GM21390 (cell line): ENCODE data around the gene SEMA3C.

Source experiments
- ATAC-seq: cut with Tn5 transposase; IDR thresholded peaks from one replicate; pipeline ENCODE4 v1.9.1; 2021; ENCODE audit not compliant: unreplicated experiment

SEMA3C gene

GRCh38 chr7:80858141-80858903, 60.5 kb downstream of the SEMA3C start:
- peak; percentile 63 for ATAC-seq

- no peak for ATAC-seq
Measured at GRCh38 chr7:80856769-80857168, 62.1 kb downstream of the SEMA3C start.

GRCh38 chr7:80851896-80852476, 66.9 kb downstream of the SEMA3C start:
- no peak for ATAC-seq

DNA sequence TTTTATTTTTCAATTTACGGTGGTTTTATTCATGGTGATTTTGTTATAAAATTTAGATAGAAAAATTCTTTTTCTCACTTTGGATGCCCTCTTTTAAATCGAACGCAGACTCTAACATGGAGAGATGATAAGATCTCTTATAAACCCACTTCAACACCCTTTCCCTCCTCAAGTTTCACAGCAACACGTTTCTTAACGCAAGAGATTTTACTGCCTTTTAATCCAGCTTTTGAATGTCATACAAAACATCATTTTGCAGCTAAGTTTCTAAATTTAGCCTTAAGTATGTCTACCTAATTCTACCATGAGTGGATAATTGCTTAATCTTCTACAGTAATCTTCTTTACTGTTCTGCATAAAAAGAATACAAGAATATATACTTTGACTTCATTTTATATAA, 70.0 kb downstream of the SEMA3C start:
- no peak for ATAC-seq

DNA sequence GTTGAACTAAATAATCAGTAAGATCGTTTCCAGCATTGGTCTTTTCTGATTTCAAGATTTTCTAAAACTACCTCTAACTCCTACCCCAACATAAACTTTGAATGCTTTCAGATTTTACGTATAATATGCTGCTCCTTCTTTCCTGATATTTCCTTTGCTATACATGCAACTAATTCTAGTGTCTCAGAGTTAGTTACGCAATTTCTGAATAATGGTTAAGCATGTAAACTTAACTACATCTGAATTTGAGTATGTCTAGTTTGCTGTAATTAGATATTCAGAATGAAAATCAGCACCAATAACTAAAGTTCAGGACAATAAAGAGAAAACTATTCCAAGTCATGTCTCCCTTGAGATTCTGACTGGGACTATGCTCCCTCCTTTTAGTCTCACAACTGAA, 71.0 kb downstream of the SEMA3C start:
- no peak for ATAC-seq

- no peak for ATAC-seq
Measured at GRCh38 chr7:80847027-80847426, 71.8 kb downstream of the SEMA3C start.

GRCh38 chr7:80844916-80845315, 73.9 kb downstream of the SEMA3C start:
- ATAC-seq = no peak

DNA sequence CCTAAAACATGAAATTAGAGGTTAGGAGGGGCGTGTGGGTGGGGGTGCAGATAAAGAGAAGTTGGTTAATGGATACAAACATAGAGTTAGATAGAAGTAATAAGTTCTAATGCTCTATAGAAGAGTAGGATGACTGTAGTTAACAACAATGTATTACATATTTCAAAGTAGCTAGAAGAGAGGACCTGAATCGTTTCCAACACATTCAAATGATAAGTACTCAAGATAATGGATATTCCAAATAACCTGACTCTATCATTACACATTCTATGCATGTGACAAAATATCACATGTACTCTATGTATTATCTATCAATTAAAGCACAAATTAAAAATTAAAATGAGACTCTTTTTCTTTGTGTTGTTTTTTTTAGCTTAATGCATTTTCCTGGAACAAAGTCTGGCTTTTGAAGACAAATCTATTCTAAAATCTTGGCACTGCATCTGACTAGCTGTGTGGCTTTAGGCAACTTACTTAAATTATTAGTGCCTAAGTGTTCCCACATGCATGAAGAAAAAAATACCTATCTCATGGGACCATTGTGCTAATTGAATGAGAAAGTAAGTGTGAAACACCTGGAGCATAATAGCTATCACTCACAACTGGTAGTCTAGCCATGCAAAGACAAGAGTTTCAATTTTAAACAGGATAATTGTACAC, 75.7 kb downstream of the SEMA3C start:
- no peak for ATAC-seq

DNA sequence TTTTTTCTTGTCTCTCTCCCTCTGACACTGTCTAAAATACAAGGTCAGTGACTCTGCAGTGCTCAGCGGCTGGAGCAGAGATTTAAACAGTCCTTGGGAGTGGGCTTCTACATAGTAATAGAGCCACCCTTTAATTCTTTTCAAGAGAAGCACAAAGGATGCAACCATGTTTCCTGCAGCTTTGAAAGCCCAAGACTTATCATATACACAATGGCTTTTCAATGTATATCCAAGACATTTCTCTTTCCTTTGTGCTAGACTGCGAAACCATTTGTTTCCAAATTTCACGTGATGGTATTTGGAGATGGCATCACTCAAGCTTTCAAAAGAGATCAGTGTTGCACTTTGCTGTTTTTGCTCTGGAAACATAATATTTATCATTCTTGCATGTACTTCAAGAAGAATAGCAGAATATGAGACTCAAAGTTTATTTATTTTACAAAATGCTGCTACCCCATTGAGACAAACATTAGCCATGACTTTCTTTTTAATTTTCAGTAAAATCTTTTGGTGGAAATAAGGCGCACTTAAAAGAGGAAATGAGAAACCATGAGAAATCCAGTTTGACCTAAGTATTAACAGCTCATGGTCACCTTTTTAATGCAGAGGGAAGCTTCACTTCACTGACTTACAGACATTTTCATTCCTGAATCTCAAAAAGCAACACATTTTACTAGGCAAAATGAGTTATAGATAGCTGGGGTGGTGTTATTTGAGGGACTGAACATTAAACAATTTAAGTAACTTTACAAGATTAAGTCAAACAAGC, 76.6 kb downstream of the SEMA3C start:
- no peak for ATAC-seq

GRCh38 chr7:80841423-80841955, 77.4 kb downstream of the SEMA3C start:
- no peak for ATAC-seq

DNA sequence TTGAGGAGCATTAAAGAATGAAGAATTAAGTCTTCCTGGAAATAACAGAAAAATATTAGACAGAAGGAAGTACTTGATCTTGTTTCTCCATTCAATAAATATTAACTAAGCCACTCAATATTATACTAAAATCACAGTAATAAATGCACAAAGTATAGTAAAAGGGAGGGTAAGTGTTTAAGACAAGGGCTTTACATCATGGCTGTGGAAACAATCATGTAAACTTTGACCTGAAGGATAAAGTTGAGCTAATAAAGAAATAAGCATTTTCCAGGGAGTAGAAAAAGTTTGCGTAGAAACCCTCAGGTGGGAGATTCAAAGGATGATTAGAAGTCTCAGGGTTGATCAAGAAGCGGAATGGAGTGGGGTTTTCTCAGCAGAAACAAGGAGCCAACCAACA, 78.2 kb downstream of the SEMA3C start:
- no peak for ATAC-seq

GRCh38 chr7:80839855-80840254, 79.0 kb downstream of the SEMA3C start:
- no peak for ATAC-seq

DNA sequence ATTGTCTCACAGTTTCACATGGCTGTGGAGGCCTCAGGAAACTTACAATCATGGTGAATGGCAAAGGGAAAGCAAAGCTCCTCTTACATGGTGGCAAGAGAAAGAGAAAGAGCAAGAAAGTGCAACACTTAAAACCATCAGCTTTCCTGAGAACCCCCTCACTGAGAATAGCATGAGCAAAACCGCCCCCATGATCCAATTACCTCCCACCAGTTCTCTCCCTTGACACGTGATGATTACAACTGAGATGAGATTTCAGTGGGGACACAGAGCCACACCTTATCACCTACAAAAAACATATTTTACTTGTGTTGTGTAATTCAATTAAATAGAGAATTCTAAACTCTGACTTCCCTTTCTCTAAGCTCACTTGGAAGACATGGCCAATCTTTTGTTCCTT, 80.2 kb downstream of the SEMA3C start:
- no peak for ATAC-seq

- no peak for ATAC-seq
Measured at GRCh38 chr7:80837345-80837744, 81.5 kb downstream of the SEMA3C start.

GRCh38 chr7:80835251-80835650, 83.6 kb downstream of the SEMA3C start:
- no peak for ATAC-seq

- ATAC-seq = no peak
Measured at GRCh38 chr7:80833289-80834268, 85.3 kb downstream of the SEMA3C start.

DNA sequence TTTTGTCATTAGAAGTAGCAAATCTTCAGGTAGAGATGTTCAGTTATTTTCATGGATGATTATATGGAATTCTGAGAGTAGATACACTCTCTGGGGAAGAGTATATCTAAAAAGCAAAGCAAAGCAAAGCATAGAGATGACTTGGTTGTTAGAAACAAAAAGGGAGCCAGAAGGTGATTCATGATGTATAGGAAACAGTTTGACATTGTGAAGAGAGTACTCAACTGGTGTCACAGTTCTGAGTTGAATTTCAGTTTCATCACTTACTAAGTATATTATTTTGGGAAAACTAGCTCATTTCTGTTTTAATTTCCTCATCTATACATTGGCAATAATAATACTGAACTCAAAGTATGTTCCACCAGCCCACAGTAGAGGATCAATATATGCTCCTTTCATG, 86.8 kb downstream of the SEMA3C start:
- ATAC-seq = no peak

GRCh38 chr7:80830584-80831285, 88.1 kb downstream of the SEMA3C start:
- ATAC-seq = no peak

DNA sequence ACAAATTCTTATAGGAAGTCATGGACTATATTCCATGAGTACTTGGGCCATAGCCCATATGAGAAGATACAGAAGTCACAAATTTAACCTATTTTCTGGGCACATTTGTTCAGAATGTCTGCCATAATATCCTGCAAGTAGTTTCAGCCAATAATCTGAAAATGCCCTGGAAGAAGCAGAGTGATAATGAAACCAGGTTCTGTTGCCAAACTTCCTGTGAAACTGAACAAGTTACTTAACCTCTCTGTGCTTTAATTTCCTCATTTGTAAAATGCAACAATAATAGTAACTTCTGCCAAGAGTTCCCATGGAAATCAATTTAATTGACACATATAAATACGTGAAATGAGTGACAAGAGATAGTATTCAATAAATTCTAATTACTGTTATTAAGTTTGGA, 88.8 kb downstream of the SEMA3C start:
- no peak for ATAC-seq

DNA sequence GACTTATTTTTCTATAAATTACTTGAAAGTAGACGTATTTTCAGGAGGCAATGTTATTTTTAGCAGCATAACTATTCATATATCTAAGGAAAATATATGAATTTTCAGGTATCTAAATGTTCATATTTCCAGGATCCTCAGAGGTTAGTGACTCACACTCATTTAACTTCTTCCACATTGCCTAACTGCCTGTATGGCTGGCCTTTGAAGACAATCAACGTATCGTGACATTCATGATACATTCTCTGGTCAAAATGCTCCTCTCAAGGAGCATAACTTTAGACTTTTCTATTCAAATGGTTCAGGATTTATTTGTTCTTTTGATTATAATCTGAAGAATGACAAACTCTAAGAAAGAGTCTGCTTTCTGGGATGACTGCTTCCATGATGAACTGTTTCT, 89.3 kb downstream of the SEMA3C start:
- ATAC-seq = no peak
